Measurements from ENCODE around the gene EEPD1.

The EEPD1 gene

GRCh38 chr7:36343548-36343947 is 190.5 kb downstream of the EEPD1 start:
- no peak for DNase-seq (ENCODE audit: low spot score)
- no peak for TF ChIP-seq CTCF (IDR thresholded peaks at IDR 0.05; ENCODE audit: extremely low read depth, missing control alignments)

GRCh38 chr7:36344622-36345021 is 191.6 kb downstream of the EEPD1 start:
- DNase-seq (ENCODE audit: low spot score) = no peak
- no peak for TF ChIP-seq CTCF (IDR thresholded peaks at IDR 0.05; ENCODE audit: extremely low read depth, missing control alignments)

- no peak for DNase-seq (ENCODE audit: low spot score)
- TF ChIP-seq CTCF (IDR thresholded peaks at IDR 0.05; ENCODE audit: extremely low read depth, missing control alignments) = no peak
Observed at GRCh38 chr7:36346260-36346831, 193.3 kb downstream of the EEPD1 start.

- DNase-seq (ENCODE audit: low spot score) = no peak
- TF ChIP-seq CTCF (IDR thresholded peaks at IDR 0.05; ENCODE audit: extremely low read depth, missing control alignments) = no peak
Observed at GRCh38 chr7:36348256-36348655, 195.2 kb downstream of the EEPD1 start.

GRCh38 chr7:36348771-36349170 is 195.7 kb downstream of the EEPD1 start:
- TF ChIP-seq CTCF (IDR thresholded peaks at IDR 0.05; ENCODE audit: extremely low read depth, missing control alignments) = no peak
- no peak for DNase-seq (ENCODE audit: low spot score)

GRCh38 chr7:36349626-36350025 is 196.6 kb downstream of the EEPD1 start:
- DNase-seq (ENCODE audit: low spot score) = no peak
- TF ChIP-seq CTCF (IDR thresholded peaks at IDR 0.05; ENCODE audit: extremely low read depth, missing control alignments) = no peak
